Measurements from ENCODE around the gene RBM17.

The RBM17 gene

GRCh38 chr10:6144406-6145165, 55.8 kb downstream of the RBM17 start:
- TF ChIP-seq, protein P1, sequence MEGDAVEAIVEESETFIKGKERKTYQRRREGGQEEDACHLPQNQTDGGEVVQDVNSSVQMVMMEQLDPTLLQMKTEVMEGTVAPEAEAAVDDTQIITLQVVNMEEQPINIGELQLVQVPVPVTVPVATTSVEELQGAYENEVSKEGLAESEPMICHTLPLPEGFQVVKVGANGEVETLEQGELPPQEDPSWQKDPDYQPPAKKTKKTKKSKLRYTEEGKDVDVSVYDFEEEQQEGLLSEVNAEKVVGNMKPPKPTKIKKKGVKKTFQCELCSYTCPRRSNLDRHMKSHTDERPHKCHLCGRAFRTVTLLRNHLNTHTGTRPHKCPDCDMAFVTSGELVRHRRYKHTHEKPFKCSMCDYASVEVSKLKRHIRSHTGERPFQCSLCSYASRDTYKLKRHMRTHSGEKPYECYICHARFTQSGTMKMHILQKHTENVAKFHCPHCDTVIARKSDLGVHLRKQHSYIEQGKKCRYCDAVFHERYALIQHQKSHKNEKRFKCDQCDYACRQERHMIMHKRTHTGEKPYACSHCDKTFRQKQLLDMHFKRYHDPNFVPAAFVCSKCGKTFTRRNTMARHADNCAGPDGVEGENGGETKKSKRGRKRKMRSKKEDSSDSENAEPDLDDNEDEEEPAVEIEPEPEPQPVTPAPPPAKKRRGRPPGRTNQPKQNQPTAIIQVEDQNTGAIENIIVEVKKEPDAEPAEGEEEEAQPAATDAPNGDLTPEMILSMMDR (IDR thresholded peaks at IDR 0.05; ENCODE audit: low read depth, low read length) = no peak
- peak; percentile 60 for DNase-seq (ENCODE audit: extremely low read depth, low read depth)

- TF ChIP-seq, protein P1 (IDR thresholded peaks at IDR 0.05; ENCODE audit: low read depth, low read length) = no peak; the same call in 1 of the 2 replicates
- DNase-seq (ENCODE audit: extremely low read depth, low read depth) = no peak
Observed at GRCh38 chr10:6145166-6145987, 56.5 kb downstream of the RBM17 start.

- TF ChIP-seq, protein P1 (IDR thresholded peaks at IDR 0.05; ENCODE audit: low read depth, low read length) = no peak
- no peak for DNase-seq (ENCODE audit: extremely low read depth, low read depth)
Observed at GRCh38 chr10:6146013-6146785, 57.4 kb downstream of the RBM17 start.

- TF ChIP-seq, protein P1 (IDR thresholded peaks at IDR 0.05; ENCODE audit: low read depth, low read length) = no peak
- DNase-seq (ENCODE audit: extremely low read depth, low read depth) = no peak
Observed at GRCh38 chr10:6146921-6147320, 58.1 kb downstream of the RBM17 start.

GRCh38 chr10:6148251-6148701, 59.4 kb downstream of the RBM17 start:
- no peak for DNase-seq (ENCODE audit: extremely low read depth, low read depth)

GRCh38 chr10:6148908-6149307, 60.1 kb downstream of the RBM17 start:
- no peak for DNase-seq (ENCODE audit: extremely low read depth, low read depth)
- TF ChIP-seq, protein P1 (IDR thresholded peaks at IDR 0.05; ENCODE audit: low read depth, low read length) = no peak

More at GRCh38 chr10:6148251-6148701, 59.4 kb downstream of the RBM17 start:
- TF ChIP-seq, protein P1 (IDR thresholded peaks at IDR 0.05; ENCODE audit: low read depth, low read length) = no peak
